ENCODE measurements around the gene AHCTF1.
A peak's percentile ranks its signal among the peaks of the same experiment; 100 is the strongest.

AHCTF1 gene

GRCh38 chr1:246798606-246799496 lies 132.9 kb downstream of the AHCTF1 start:
- DNase-seq: peak; percentile 54

GRCh38 chr1:246798107-246798506 lies 133.6 kb downstream of the AHCTF1 start:
- DNase-seq: no peak

- no peak for DNase-seq
These were observed 134.2 kb downstream of the AHCTF1 start for GRCh38 chr1:246797597-246797996.

GRCh38 chr1:246797157-246797556 lies 134.6 kb downstream of the AHCTF1 start:
- no peak for DNase-seq

- no peak for DNase-seq
These were observed 135.6 kb downstream of the AHCTF1 start for GRCh38 chr1:246795906-246796694.

GRCh38 chr1:246794828-246795671 lies 136.7 kb downstream of the AHCTF1 start:
- DNase-seq: no peak

GRCh38 chr1:246794048-246794827 lies 137.5 kb downstream of the AHCTF1 start:
- DNase-seq: peak; percentile 62

- DNase-seq: peak; percentile 75
These were observed 138.3 kb downstream of the AHCTF1 start for GRCh38 chr1:246793356-246793896.

- DNase-seq: no peak
These were observed 139.1 kb downstream of the AHCTF1 start for GRCh38 chr1:246792603-246793002.

GRCh38 chr1:246791303-246791918 lies 140.3 kb downstream of the AHCTF1 start:
- no peak for DNase-seq

- DNase-seq: no peak
These were observed 140.9 kb downstream of the AHCTF1 start for GRCh38 chr1:246790833-246791232.

- no peak for DNase-seq
These were observed 141.4 kb downstream of the AHCTF1 start for GRCh38 chr1:246790364-246790763.

GRCh38 chr1:246789454-246790339 lies 142.1 kb downstream of the AHCTF1 start:
- DNase-seq: no peak
